MG63 (cell line): ENCODE measurements around the gene CRTC2. TPM values are rescaled to one million over a fixed set of nuclear protein-coding genes. Genes with fewer than 3 reads are reported as not detected.

Experiments used
- DNase-seq: peaks from one replicate; pipeline ENCODE4 v3.0.0-alpha.2; 2020
- H3K27me3 ChIP-seq: fragments of 250-450 bp; sonication (Bioruptor Pico); 2 replicates; pipeline ENCODE4 v1.5.1; 2020; ENCODE audit warnings: mild to moderate bottlenecking, moderate library complexity
- H3K36me3 ChIP-seq: fragments of 250-450 bp; sonication (Bioruptor Pico); 2 replicates; pipeline ENCODE4 v1.5.1; 2020; ENCODE audit warnings: mild to moderate bottlenecking, moderate library complexity
- H3K4me3 ChIP-seq: fragments of 250-450 bp; sonication (Bioruptor Pico); 2 replicates; pipeline ENCODE4 v1.5.1; 2020; ENCODE audit warnings: mild to moderate bottlenecking, moderate library complexity
- H3K9me3 ChIP-seq: fragments of 250-450 bp; sonication (Bioruptor Pico); 2 replicates; pipeline ENCODE4 v1.5.1; 2020; ENCODE audit warnings: mild to moderate bottlenecking, moderate library complexity
- total RNA-seq: library from RNA; depleted of rRNA; stranded (reverse); fragments of >200 nt; shearing (Covaris generic); gene quantifications from 2 replicates; pipeline ENCODE4 v1.2.3, GENCODE V29; 2014; ENCODE audit warnings: low replicate concordance

Gene CRTC2
- total RNA-seq, 1 experiment from 2014 or later: 3.6 TPM

DNA sequence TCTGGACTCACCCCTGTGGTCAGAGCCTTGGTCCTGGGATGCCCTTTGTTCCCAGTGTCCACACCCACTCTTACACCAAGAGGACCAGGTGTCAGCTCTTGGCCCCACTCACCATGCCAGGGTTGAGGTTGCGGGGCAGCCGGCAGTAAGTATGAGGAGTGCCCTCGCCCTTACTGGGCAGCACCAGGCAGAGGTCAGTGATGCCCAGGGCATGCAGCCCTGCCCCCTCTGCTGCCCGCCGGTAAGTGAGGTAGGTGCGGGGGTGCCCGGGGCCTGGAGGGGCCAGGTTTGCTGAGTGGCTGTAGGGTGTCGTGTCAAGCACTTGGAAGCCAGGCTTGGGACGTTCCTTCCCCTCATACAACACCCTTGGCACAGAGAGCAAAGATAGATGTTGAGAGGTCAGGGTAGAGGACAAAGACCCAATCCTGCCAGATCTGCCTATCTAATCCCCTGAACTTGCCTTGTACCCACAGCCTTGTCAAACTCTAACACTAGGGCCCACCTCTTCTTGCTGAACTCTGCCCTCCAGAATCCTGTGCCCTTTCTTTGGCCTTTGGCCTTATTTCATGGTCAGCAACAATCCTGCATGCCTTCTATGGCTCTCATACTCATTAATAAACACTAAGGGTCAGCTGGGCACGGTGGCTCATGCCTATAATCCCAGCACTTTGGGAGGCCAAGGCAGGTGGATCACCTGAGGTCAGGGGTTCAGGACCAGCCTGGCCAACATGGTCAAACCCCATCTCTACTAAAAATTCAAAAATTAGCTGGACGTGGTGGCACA, 15.5 kb downstream of the CRTC2 start:
- no peak overlapping the region for H3K4me3 ChIP-seq
- H3K36me3 ChIP-seq: peaks cover 47% of the 10 kb centered on the region
- H3K9me3 ChIP-seq: no peaks in the 10 kb centered on the region
- DNase-seq: no peak
- no peaks in the 10 kb centered on the region for H3K27me3 ChIP-seq

DNA sequence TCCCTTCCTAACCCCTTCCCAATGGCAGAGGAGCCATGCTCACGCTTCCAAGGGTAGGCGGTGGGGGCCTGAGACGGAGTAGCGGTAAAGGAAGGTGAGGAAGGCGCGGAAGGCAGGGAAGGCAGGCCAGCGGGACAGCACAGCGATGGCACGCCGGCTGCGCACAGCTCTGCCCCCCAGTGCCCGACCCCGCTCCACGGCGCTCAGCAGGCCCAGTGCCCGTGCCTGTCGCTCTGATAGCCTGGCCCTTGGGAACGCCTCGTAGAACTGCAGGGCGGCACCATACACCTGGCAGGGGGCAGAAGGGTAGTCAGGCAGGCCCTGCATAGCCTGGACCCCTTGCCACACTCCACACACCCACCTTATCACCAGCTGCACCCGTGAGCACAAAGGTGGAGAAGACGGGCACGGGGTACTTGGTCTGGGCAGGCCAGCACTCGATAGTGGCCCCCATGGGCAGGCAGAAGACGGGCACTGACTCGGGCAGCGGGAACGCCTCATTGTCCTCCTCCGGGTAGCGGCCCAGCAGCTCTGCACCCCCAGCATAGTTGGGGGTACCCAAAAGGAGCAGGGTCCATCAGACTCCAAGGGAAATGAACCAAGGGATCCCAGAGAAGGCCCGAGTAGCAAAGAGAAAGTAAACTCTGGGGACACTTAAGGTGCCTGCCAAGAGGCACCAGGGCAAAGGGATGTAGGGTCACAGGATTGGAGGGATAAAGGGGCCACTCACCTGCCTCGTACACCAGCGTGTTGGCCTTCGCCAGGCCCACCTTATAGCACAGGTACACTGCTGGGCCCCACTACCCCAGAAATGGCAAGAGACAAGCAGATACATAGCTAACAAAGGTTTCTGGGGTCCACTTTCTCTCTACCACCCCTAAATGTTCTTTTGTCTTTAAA, 16.3 kb downstream of the CRTC2 start:
- Histone ChIP-seq H3K4me3 (no peak overlapping the region), H3K9me3 (no peaks in the 10 kb centered on the region), H3K27me3 (no peaks in the 10 kb centered on the region), H3K36me3 (peaks cover 52% of the 10 kb centered on the region)
- DNase-seq: no peak

DNA sequence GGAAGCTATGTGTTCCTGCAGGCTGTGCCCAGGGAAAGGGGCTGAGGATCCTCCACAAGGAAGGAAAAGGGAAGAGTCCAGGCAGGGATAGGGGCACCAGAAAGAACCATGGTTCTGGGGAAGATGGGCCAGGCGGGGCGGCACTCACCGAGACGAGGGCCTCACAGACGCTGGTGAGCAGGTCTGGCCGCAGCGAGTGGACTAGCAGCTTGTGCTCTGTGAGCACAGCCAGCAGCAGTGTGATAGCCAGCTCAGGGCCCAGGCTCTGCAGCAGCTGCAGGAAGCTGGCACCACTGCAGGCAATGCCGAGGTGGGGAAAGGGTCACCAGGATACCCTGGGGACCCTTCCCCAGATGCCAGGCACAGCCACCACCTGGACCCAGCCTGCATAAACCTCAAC, 17.7 kb downstream of the CRTC2 start:
- no peak for DNase-seq
- H3K36me3 ChIP-seq: peaks cover 60% of the 10 kb centered on the region

DNA sequence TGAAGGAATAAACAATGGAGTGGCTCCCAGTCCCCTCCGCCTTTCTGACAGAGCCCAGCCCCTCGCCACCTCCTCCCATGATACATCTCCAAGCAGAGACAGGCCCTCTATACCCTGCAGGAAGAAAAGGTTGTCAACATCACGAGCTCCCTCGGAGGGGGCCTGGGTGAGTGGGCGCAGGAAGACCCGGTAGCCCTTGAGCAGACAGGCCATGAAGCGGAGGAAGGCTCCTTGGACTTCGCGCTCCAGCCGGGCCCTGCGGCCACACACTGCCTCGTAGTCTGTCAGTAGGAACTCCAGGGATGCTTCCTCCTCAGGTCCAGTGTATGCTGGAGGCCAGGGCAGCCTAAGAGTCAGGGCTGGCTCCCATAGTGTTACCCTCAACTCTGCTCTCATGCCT, 18.9 kb downstream of the CRTC2 start:
- DNase-seq: no peak
- Histone ChIP-seq H3K36me3 (peaks cover 66% of the 10 kb centered on the region), H3K9me3 (no peaks in the 10 kb centered on the region)

More for the DNA sequence above, 17.7 kb downstream of the CRTC2 start:
- Histone ChIP-seq H3K4me3 (no peak overlapping the region), H3K27me3 (no peaks in the 10 kb centered on the region), H3K9me3 (no peaks in the 10 kb centered on the region)

DNA sequence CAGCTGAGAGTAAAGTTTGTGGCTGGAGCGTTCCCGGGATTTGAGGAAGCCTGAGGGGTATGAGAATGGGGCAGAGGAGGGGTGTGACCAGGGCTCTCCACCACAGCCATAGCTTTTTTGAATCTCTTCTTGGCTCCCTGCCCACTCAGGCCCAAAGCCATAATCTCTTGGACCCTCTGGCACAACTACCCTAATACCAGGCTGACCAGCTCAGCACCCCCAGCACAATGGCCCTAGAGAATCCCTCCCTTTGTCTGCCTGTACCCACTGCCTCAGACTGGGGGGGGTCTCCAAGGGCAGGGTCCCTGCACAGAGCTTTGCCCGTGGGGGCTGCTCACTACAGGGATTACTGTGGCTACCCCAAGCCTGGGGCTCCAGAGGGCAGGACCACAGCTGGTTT, 19.4 kb downstream of the CRTC2 start:
- H3K9me3 ChIP-seq: no peaks in the 10 kb centered on the region
- peaks cover 68% of the 10 kb centered on the region for H3K36me3 ChIP-seq
- no peak overlapping the region for H3K4me3 ChIP-seq
- no peak for DNase-seq
- H3K27me3 ChIP-seq: no peaks in the 10 kb centered on the region

More for the DNA sequence above, 18.9 kb downstream of the CRTC2 start:
- no peaks in the 10 kb centered on the region for H3K27me3 ChIP-seq
- H3K4me3 ChIP-seq: no peak overlapping the region

DNA sequence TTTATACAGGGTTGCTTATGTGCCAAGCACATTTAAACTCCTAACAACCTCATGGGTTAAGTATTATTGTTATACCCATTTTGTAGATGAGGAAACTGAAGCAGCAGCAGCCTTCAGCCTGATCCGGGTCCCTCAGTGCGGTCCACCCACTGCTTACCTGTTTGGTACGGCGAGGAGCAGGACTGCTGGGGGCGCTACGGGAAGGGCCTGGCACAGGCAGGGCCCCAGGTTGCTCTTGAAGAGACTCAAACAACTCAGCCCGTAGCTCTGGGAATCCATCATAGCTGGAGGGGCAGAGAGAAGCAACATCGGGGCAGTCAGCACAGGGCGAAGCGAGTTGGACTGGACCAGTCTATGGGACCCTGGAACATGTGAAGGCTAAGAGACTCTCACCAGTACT, 21.1 kb downstream of the CRTC2 start:
- H3K4me3 ChIP-seq: no peak overlapping the region
- no peaks in the 10 kb centered on the region for H3K27me3 ChIP-seq
- H3K9me3 ChIP-seq: no peaks in the 10 kb centered on the region
- peaks cover 57% of the 10 kb centered on the region for H3K36me3 ChIP-seq
- no peak for DNase-seq

DNA sequence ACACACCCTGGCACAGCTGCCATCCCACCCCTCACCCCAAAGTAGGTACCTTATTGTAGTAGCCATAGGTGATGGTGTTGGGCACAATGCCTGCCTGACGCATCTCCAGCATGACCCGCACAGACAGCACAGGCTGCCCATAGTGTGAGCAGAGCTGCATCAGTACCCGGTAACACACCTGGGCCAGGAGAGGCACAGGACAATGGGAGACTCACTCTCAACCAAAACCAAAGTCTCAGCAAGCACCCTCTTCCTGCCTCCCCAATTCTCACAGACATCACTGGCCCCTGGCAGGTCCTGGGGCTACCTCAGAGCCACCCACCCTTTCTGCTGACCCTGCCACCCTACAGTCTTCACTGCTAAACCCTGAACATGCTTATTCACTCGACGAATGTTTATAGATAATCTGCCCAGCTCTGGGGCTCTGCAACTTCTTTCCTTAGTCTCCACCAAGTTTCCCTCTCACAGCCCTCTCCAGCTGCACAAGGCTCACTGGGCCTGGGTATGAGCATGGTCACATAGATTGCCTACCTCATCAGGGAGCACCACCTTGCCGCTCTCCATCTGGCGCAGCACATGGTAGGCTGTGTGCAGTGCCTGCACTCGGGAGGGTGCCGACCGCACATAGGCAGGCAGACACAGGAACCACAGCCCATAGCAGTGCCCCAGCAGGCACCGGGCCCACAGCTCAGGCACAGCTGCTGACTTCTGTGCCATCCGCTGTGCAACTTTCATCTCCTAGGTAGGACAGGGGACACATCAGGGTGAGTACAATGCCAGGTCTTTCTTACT, 22.2 kb downstream of the CRTC2 start:
- H3K36me3 ChIP-seq: peaks cover 54% of the 10 kb centered on the region

DNA sequence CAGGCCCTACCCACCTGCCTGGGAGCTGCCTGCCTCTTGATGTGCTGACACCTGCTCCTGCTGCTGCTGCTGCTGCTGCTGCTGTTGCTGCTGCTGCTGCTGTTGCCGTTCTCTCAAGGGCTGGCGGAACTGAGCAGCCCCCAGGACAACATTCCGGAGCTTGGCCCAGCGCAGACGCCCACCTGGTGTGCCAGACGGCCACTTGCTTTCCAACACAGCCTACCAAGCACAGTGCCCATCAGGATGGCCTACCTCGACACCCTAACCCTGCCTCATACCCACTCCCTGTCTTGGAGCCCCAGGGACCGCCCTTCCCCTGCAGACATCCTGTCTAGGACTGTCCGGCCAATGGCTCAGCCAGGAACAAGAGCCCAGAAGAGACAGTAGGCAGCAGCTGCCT, 23.7 kb downstream of the CRTC2 start:
- no peaks in the 10 kb centered on the region for H3K27me3 ChIP-seq
- H3K4me3 ChIP-seq: no peak overlapping the region
- H3K36me3 ChIP-seq: peaks cover 55% of the 10 kb centered on the region
- H3K9me3 ChIP-seq: no peaks in the 10 kb centered on the region
- DNase-seq: no peak

More for the DNA sequence above, 22.2 kb downstream of the CRTC2 start:
- Histone ChIP-seq H3K9me3 (no peaks in the 10 kb centered on the region), H3K27me3 (no peaks in the 10 kb centered on the region), H3K4me3 (no peak overlapping the region)
- DNase-seq: no peak

DNA sequence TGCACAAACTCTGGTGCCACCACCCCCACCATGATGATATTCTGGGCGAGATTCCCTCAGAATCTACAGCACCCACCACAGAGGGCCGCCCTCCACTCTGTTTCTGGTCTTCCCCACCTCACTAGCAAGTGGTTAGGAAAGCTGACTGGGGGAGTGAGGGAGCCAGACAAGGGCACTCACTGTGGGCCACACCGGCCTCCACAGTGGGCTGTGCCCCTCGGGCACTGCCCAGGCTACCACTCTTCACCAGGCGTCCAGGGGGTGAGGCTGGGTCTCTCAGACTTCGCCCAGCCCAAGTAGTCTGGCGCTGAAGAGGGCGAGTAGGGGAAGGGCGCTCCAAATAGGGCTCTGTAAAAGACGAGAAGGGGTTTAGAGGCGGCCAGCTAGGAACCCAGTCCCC, 24.5 kb downstream of the CRTC2 start:
- Histone ChIP-seq H3K4me3 (no peak overlapping the region), H3K27me3 (no peaks in the 10 kb centered on the region), H3K9me3 (no peaks in the 10 kb centered on the region), H3K36me3 (peaks cover 53% of the 10 kb centered on the region)
- DNase-seq: no peak

DNA sequence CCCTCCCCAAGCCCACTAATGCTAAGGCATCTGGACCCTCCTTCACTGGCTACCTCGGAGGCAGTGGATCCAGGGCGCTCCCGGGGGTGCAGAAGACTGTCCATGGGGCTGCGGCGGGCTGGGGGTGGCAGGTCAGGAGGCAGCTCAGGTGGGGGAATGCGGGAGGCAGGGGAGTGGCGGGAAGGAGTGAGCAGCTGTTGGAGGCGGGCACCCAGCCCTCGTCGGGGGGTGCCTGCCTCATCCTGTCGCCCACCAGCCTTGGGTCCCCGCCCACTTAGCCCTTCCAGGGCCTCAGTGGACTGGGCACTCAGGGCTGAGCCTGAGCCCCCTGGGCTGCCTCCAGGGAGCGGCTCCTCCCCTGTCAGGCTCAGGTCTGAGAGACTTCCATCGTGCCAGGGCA, 25.0 kb downstream of the CRTC2 start:
- no peak for DNase-seq

DNA sequence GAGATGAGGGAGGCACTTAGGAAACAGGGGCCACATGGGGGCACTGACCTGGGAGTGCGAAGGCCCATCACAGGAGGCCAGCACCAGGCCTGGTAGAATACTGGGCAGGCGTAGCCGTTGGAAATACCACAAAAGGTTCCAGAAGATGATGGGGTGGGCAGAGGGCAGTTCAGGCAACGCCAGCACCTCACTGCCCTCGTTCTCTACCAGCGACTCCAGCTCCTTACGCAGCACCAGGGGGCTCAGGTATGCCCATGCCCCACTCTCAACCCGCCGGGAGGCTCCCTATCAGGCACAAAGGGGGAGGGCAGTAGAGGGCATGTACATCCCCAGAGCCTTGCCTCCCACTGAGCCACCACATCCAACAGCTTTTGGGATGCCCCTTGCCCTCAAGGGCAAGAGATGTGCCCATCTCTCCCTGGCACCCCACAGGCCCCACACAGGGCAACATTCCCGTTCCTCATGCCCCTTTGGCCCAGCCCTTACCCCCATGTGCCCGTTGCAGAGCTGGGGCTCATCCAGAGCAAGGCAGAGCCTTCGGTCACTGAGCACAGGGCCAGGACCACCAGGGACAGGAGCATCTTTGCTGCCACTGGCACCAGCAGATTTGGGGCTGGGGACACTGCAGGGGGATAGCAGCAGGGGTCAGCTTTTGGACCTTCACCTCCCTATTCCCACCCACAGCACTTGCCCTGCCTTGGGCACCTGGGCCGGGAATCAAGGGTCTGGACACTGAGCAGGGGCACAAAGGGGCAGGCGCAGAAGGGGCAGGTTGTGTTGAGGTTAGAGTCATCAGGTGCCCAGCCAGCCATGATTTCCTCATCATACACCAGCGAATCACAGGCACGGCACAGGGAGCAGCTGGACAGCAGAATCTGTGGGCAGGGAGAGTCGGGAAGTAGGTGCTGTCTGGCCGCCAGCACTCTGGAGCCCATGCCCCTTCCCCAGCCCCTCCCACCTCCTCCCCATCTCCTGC, 26.0 kb downstream of the CRTC2 start:
- H3K9me3 ChIP-seq: no peaks in the 10 kb centered on the region
- no peak for DNase-seq
- H3K36me3 ChIP-seq: peaks cover 45% of the 10 kb centered on the region
- H3K4me3 ChIP-seq: no peak overlapping the region
- H3K27me3 ChIP-seq: no peaks in the 10 kb centered on the region

More for the DNA sequence above, 25.0 kb downstream of the CRTC2 start:
- peaks cover 51% of the 10 kb centered on the region for H3K36me3 ChIP-seq
- H3K27me3 ChIP-seq: no peaks in the 10 kb centered on the region
- H3K4me3 ChIP-seq: no peak overlapping the region
- H3K9me3 ChIP-seq: no peaks in the 10 kb centered on the region

DNA sequence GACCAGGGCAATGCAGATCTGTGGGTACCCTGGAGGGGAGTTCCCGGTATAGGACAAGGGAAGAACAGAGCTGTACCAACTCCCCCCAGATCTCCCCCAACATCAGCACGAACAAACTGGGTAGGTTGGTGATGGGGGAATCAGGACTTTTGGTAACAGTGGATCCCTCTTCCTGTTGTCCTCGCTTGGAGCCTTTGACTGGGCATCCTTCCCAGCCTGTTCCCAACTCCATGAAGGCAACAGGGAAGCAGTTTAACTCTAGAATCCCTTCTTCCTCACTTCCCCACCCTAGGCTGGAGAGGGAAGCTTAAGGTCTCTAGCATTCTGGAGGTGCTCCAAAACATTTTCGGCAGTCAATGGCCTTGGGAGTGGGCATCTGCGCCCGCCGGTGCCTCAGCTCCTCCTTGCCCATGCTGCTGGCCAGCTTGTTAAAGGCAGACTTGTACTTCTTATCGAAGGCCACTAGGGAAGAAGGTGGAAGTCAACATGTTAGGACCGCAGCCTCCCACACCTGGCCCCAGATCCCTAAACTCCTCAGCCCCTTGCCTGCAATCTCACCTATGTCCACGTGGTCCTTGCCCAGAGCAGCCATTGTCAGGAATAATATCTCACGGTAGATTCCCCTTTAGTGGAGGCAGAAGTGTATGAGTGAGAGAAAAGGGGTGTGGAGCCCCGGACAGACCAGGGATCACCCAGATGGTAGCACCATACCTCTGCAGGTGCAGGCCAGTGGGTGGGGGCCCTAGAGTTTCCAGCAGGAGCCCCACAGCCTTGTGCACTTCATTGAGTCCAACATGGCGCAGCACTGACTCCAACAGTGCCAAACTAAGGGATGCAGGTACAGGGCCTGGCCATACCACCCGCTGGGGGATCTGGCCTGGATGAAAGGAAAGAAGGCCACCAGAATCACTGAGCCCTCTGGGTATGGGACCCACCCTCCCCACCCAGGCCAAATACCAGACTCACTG, 28.1 kb downstream of the CRTC2 start:
- Histone ChIP-seq H3K27me3 (no peaks in the 10 kb centered on the region), H3K36me3 (peaks cover 24% of the 10 kb centered on the region), H3K9me3 (no peaks in the 10 kb centered on the region), H3K4me3 (no peak overlapping the region)
- no peak for DNase-seq

DNA sequence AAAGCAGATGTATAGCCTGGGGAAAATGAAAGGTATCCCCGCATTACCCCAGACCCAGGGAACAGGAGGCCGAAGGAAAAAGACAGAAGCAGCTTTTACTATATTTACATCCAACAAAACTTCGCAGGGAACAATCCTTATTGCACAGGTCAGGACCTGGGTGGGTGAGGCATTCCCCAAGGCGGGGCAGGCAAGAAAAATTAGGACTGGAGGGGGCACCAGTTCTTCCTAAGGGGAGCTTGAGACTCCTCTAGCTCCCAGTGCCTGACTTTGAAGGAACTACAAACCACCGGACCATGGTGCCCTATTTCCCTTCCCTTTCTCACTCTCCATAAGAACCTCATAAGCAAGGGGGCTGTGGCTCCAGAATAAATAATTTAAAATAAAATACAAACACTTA, 29.0 kb downstream of the CRTC2 start:
- DNase-seq: no peak
- Histone ChIP-seq H3K36me3 (peaks cover 22% of the 10 kb centered on the region), H3K27me3 (no peaks in the 10 kb centered on the region)

DNA sequence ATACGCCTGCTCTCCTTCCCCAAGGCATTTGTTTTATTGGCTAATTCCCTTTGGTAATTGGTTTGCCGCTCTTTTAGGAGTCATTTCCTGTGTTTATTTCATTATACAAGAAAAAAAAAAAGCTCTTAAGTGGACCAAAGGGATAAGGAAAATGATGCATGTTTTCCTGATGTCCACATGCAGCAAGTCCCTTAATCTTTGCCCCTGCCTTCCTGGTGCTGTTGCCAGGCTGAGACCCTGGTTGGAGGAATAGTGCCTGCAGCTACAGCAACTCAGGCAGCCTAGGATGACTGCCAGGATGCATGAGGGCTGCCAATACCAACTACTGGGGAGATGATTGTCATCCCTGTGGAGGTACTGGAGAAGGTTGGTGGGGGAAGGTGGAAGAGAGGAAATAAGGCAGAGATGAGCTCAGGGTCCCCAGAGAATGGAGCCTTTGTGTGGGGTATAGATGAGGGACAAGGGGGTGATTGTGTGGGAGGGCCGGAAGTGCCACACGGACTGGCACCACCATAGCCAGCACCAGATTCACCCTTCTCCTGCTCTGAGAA, 29.5 kb downstream of the CRTC2 start:
- Histone ChIP-seq H3K27me3 (no peaks in the 10 kb centered on the region), H3K4me3 (no peak overlapping the region), H3K9me3 (no peaks in the 10 kb centered on the region), H3K36me3 (peaks cover 16% of the 10 kb centered on the region)
- DNase-seq: peak; percentile 58

More for the DNA sequence above, 29.0 kb downstream of the CRTC2 start:
- no peaks in the 10 kb centered on the region for H3K9me3 ChIP-seq
- H3K4me3 ChIP-seq: no peak overlapping the region

DNA sequence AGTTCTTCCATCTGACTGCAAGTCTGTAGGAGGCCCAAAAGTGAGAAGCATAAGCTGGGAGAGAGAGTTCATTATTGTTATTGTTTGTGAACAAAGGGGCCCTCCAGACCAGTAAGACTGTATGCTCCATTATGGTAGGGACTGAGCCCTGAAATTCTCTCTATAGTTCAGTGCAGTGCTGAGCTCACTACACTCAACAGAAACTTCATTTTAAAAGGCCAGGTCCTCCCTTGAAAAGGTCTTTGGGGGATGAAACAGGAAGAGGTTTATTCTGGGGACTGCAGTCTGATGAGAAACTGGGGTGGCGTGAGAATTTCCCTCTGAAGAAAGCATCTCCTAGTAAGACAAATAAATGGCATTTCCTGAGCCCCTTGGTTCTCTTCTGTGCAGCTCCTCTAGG, 30.2 kb downstream of the CRTC2 start:
- Histone ChIP-seq H3K27me3 (no peaks in the 10 kb centered on the region), H3K9me3 (no peaks in the 10 kb centered on the region), H3K36me3 (peaks cover 16% of the 10 kb centered on the region), H3K4me3 (no peak overlapping the region)
- DNase-seq: no peak
